ENCODE results near the gene CCNY. TPM values are rescaled to one million over a fixed set of nuclear protein-coding genes. Genes with fewer than 3 reads are reported as not detected.

CCNY gene
- total RNA-seq, 1 experiment from 2014 or later, result 51.9 TPM

DNA sequence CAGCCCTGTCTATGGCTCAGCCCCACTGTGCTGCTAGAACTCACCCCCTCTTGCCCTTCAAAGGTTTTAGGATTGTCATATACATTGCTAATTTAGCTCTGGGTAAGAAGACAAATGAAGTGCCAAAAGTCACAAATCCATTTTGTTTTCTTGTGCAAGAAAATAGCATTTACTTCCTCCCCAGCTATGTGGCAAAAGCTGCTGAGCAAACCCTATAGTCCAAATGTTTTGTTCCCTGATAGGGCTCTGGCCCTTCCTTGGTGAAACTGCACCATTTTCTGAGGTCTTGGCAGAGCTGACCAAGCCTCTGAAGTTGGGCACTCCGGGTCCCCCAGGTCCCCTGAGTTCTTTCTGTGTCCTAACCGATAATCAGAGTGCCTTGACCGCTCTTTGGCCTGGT lies 184.7 kb downstream of the CCNY start:
- in situ Hi-C loops (cut with HindIII; ENCODE audit: low pct_unique_long_range_greater_than_20kb, low sequenced_read_pairs) (no loop called here), intact Hi-C loops (cut with micrococcal nuclease; ENCODE audit: unreplicated experiment) (no loop called here)
- ATAC-seq, result no peak
- BruUV-seq (replicated peaks), result no TSS peak
- Histone ChIP-seq H3K36me3 (ENCODE audit: control insufficient read depth, insufficient read depth, low read length) (no peaks in the 10 kb centered on the region), H3K4me1 (ENCODE audit: control insufficient read depth, insufficient read depth, low read length) (no peaks in the 10 kb centered on the region), H3K9me3 (ENCODE audit: control insufficient read depth, insufficient read depth, low read depth, low read length) (no peaks in the 10 kb centered on the region), H3K27ac (ENCODE audit: low read length) (no peak overlapping the region), H3K27me3 (ENCODE audit: control insufficient read depth, insufficient read depth, low read length) (no peaks in the 10 kb centered on the region), H3K4me3 (ENCODE audit: low read depth in 2 of 2, low read length in 2 of 2) (no peak overlapping the region)
- POLR2A ChIA-PET, result no interaction called here
- DNase-seq (ENCODE audit: low read depth, low spot score), result no peak
- TF ChIP-seq TCF7L2 (IDR thresholded peaks at IDR 0.05; ENCODE audit: low read depth, low read length) (no peak), SIN3A (IDR thresholded peaks at IDR 0.05; ENCODE audit: borderline replicate concordance, insufficient read depth, low read depth, low read length) (no peak), POLR2AphosphoS5 (IDR thresholded peaks at IDR 0.05; ENCODE audit: low read depth, low read length) (no peak), CTCF (IDR thresholded peaks at IDR 0.05) (no peak)
- TF ChIP-seq, protein P1, sequence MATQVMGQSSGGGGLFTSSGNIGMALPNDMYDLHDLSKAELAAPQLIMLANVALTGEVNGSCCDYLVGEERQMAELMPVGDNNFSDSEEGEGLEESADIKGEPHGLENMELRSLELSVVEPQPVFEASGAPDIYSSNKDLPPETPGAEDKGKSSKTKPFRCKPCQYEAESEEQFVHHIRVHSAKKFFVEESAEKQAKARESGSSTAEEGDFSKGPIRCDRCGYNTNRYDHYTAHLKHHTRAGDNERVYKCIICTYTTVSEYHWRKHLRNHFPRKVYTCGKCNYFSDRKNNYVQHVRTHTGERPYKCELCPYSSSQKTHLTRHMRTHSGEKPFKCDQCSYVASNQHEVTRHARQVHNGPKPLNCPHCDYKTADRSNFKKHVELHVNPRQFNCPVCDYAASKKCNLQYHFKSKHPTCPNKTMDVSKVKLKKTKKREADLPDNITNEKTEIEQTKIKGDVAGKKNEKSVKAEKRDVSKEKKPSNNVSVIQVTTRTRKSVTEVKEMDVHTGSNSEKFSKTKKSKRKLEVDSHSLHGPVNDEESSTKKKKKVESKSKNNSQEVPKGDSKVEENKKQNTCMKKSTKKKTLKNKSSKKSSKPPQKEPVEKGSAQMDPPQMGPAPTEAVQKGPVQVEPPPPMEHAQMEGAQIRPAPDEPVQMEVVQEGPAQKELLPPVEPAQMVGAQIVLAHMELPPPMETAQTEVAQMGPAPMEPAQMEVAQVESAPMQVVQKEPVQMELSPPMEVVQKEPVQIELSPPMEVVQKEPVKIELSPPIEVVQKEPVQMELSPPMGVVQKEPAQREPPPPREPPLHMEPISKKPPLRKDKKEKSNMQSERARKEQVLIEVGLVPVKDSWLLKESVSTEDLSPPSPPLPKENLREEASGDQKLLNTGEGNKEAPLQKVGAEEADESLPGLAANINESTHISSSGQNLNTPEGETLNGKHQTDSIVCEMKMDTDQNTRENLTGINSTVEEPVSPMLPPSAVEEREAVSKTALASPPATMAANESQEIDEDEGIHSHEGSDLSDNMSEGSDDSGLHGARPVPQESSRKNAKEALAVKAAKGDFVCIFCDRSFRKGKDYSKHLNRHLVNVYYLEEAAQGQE (IDR thresholded peaks at IDR 0.05; ENCODE audit: insufficient read depth in 1 of 2, low read depth in 2 of 2, low read length in 1 of 2), result no peak
- CTCF ChIA-PET, result no interaction called here

GRCh38 chr10:35523670-35524225 lies 187.4 kb downstream of the CCNY start:
- Histone ChIP-seq H3K9me3 (ENCODE audit: control insufficient read depth, insufficient read depth, low read depth, low read length) (no peaks in the 10 kb centered on the region), H3K4me3 (ENCODE audit: low read depth in 2 of 2, low read length in 2 of 2) (no peak overlapping the region), H3K27me3 (ENCODE audit: control insufficient read depth, insufficient read depth, low read length) (no peaks in the 10 kb centered on the region), H3K36me3 (ENCODE audit: control insufficient read depth, insufficient read depth, low read length) (no peaks in the 10 kb centered on the region), H3K27ac (ENCODE audit: low read length) (no peak overlapping the region), H3K4me1 (ENCODE audit: control insufficient read depth, insufficient read depth, low read length) (no peaks in the 10 kb centered on the region)
- no TSS peak for BruUV-seq (replicated peaks)
- intact Hi-C loops (cut with micrococcal nuclease; ENCODE audit: unreplicated experiment), result no loop called here
- CTCF ChIA-PET, result interaction anchor here (0.6 to 0.7 kb wide), 2 partner anchors 189 to 357 kb away, joined by 3 read pairs; no protein-coding TSS in a partner anchor
- POLR2A ChIA-PET, result no interaction called here
- in situ Hi-C loops (cut with HindIII; ENCODE audit: low pct_unique_long_range_greater_than_20kb, low sequenced_read_pairs), result no loop called here
- ATAC-seq (no peak), DNase-seq (ENCODE audit: low read depth, low spot score) (no peak)
- TF ChIP-seq TCF7L2 (IDR thresholded peaks at IDR 0.05; ENCODE audit: low read depth, low read length) (no peak), CTCF (IDR thresholded peaks at IDR 0.05) (no peak)

Measured in Panc1 (cell line).